ENCODE measurements around the gene ATP2B3. TPM values are rescaled to one million over a fixed set of nuclear protein-coding genes. Genes with fewer than 3 reads are reported as not detected.
A peak's percentile ranks its signal among the peaks of the same experiment; 100 is the strongest.

Gene ATP2B3
- total and polyA plus RNA-seq, 2 of the 4 experiments (the other 2 are of a cell fraction), result under 0.01 to 0.03 TPM

DNA sequence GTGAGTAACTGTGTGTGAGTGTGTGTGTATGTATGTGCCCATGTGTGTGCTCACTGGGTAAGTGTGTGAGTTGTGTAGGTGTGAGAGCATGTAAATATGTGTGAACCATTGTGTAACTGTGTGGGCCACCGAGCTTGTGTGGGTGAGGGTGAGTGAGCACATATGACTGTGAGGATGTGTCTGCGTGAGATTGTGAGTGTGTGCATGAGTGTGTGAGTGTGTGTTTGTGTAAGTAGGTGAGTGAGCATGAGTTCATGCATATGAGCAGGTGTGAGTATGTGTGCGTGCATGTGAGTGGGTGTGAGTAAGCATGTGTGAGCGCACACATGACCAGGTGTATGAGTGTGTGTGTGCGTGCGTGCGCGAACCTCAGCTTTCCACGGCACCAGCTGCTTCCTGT, 1.4 kb upstream of the ATP2B3 start:
- in situ Hi-C loops (cut with MboI; ENCODE audit: low sequenced_read_pairs), result no loop called here
- no peak for TF ChIP-seq FOS (IDR thresholded peaks at IDR 0.05; ENCODE audit: low read depth, low read length)
- TF ChIP-seq SMC3 (IDR thresholded peaks at IDR 0.05; ENCODE audit: low read depth, low read length), result no peak
- TF ChIP-seq RCOR1 (IDR thresholded peaks at IDR 0.05; ENCODE audit: insufficient replicate concordance, low read length), result no peak
- TF ChIP-seq ELK1 (IDR thresholded peaks at IDR 0.05; ENCODE audit: borderline replicate concordance, low read depth, low read length), result no peak
- no peak for TF ChIP-seq MAFK (IDR thresholded peaks at IDR 0.05; ENCODE audit: low read depth, low read length)
- TF ChIP-seq, protein P1, sequence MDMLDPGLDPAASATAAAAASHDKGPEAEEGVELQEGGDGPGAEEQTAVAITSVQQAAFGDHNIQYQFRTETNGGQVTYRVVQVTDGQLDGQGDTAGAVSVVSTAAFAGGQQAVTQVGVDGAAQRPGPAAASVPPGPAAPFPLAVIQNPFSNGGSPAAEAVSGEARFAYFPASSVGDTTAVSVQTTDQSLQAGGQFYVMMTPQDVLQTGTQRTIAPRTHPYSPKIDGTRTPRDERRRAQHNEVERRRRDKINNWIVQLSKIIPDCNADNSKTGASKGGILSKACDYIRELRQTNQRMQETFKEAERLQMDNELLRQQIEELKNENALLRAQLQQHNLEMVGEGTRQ (IDR thresholded peaks at IDR 0.05; ENCODE audit: low read depth, low read length), result no peak
- TF ChIP-seq MXI1 (IDR thresholded peaks at IDR 0.05; ENCODE audit: borderline replicate concordance, low read depth, low read length), result no peak
- TF ChIP-seq RAD21 (IDR thresholded peaks at IDR 0.05; ENCODE audit: low read length), result no peak
- intact Hi-C loops (cut with micrococcal nuclease), result no loop called here
- Histone ChIP-seq H4K20me1 (ENCODE audit: insufficient read depth, low read length) (no peaks in the 10 kb centered on the region), H3K36me3 (ENCODE audit: control insufficient read depth, insufficient read depth, low read length) (no peaks in the 10 kb centered on the region), H3K27ac (ENCODE audit: insufficient read depth, low read length) (no peak overlapping the region), H3K4me2 (ENCODE audit: low read depth, low read length) (no peak overlapping the region), H3K9me1 (ENCODE audit: insufficient read depth, low read length) (no peaks in the 10 kb centered on the region; the same call in 1 of the 2 replicates), H2BK120ac (ENCODE audit: low read depth, low read length) (no peak overlapping the region), H3K18ac (ENCODE audit: low read depth, low read length) (no peak overlapping the region), H3K4ac (ENCODE audit: low read depth, low read length) (no peak overlapping the region), H4K5ac (ENCODE audit: low read depth, low read length) (no peak overlapping the region), H2AK9ac (replicated peaks; ENCODE audit: low read depth, low read length, poor library complexity) (no peak overlapping the region), H2BK5ac (ENCODE audit: low read depth, low read length, poor library complexity, severe bottlenecking) (no peak overlapping the region), H3K27me3 (ENCODE audit: control insufficient read depth, insufficient read depth, low read length) (peaks cover 27% of the 10 kb centered on the region), H3K4me1 (ENCODE audit: control insufficient read depth, insufficient read depth, low read length) (peaks cover 2% of the 10 kb centered on the region; the same call in 1 of the 2 replicates), H2BK15ac (ENCODE audit: low read depth, low read length) (no peak overlapping the region), H3K23ac (ENCODE audit: low read depth, low read length) (no peak overlapping the region), H4K91ac (ENCODE audit: insufficient read depth, low read depth, low read length) (no peak overlapping the region), H3K79me1 (ENCODE audit: low read depth in 1 of 2, low read length in 2 of 2) (no peaks in the 10 kb centered on the region), H2BK20ac (ENCODE audit: low read depth, low read length) (no peak overlapping the region), H3K9ac (ENCODE audit: low read depth, low read length) (no peak overlapping the region), H4K8ac (ENCODE audit: low read depth in 2 of 2, low read length in 2 of 2) (no peak overlapping the region), H3K14ac (replicated peaks; ENCODE audit: low read depth, low read length) (no peak overlapping the region), H3K9me3 (ENCODE audit: control insufficient read depth, insufficient read depth, low read length) (no peaks in the 10 kb centered on the region), H2AFZ (replicated peaks; ENCODE audit: low read length, poor library complexity) (peak overlapping the region; percentile 51), H2AK5ac (ENCODE audit: low read depth, low read length) (no peak overlapping the region), H3K56ac (ENCODE audit: extremely low read depth, insufficient read depth, low read length) (no peak overlapping the region), H3K4me3 (ENCODE audit: insufficient read depth, low read depth, low read length) (no peak overlapping the region)
- WGBS, 2 experiments (ENCODE audit: extremely low coverage in 2 of 2, insufficient read length in 1 of 2), result 68% methylated on average over 7 of the region's 9 CpGs; no CpG with 5 or more reads in 1 of the 2 experiments
- ATAC-seq (ENCODE audit: low read depth), result no peak
- no TSS peak for BruUV-seq (replicated peaks)
- dilution Hi-C loops (cut with HindIII; ENCODE audit: low sequenced_read_pairs, unreplicated experiment), result no loop called here
- DNase-seq, result peak; percentile 11
- ChIA-PET POLR2A (ENCODE audit: unreplicated experiment) (no interaction called here), CTCF (no interaction called here)
